OCI-LY3 (cell line): Measurements from ENCODE around the gene OR6M1.

Experiments
- EZH2phosphoT487 ChIP-seq: fragments of 200-600 bp; shearing (Covaris generic); IDR thresholded peaks from 2 replicates; pipeline ENCODE4 v1.6.1; 2018; ENCODE audit warnings: antibody characterized with exemption, mixed run types, low read depth
- TF ChIP-seq, protein P1 (sequence below): fragments of 200-600, 300-600 bp; sonication (generic); IDR thresholded peaks from 2 replicates; pipeline ENCODE4 v1.5.1; 2014; ENCODE audit warnings: antibody characterized with exemption, low read length, low read depth

DNA sequence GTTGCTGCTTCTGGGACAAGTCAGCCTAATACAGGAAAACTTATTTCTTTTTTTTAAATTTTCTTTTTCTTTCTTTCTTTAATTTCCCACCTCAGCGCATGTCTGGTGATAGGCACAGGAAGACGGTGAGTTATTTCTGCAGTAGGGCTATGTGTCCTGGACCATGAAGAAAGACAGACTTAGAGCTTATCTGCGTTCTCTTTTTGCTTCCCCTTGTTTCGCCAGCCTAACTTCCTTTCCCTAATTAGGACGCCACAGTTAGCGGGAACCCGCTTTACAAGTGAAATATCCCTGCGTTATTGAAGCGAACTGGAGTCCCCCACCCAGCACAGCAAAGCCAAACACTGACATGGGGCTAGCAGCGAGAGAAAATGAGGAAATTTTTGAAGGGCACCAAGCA is 8.6 kb downstream of the OR6M1 start:
- TF ChIP-seq, protein P1, sequence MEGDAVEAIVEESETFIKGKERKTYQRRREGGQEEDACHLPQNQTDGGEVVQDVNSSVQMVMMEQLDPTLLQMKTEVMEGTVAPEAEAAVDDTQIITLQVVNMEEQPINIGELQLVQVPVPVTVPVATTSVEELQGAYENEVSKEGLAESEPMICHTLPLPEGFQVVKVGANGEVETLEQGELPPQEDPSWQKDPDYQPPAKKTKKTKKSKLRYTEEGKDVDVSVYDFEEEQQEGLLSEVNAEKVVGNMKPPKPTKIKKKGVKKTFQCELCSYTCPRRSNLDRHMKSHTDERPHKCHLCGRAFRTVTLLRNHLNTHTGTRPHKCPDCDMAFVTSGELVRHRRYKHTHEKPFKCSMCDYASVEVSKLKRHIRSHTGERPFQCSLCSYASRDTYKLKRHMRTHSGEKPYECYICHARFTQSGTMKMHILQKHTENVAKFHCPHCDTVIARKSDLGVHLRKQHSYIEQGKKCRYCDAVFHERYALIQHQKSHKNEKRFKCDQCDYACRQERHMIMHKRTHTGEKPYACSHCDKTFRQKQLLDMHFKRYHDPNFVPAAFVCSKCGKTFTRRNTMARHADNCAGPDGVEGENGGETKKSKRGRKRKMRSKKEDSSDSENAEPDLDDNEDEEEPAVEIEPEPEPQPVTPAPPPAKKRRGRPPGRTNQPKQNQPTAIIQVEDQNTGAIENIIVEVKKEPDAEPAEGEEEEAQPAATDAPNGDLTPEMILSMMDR, result no peak
- no peak for TF ChIP-seq EZH2phosphoT487
